ENCODE results near the gene ECSIT. TPM values are rescaled to one million over a fixed set of nuclear protein-coding genes. Genes with fewer than 3 reads are reported as not detected.

Gene ECSIT
- total and polyA plus RNA-seq, 2 experiments from 2014 or later, result 36.6 to 66.5 TPM

- DNase-seq (ENCODE audit: low spot score) (peak; percentile 86), ATAC-seq (peak; percentile 59)
- peak within 1 kb of the TSS; percentile 90 for H3K4me2 ChIP-seq
- H3K27me3 Mint-ChIP-seq (ENCODE audit: insufficient read depth, low read depth, poor library complexity), result peaks cover 23% of the 10 kb centered on the region
- H3K4me3 Mint-ChIP-seq, result peak within 1 kb of the TSS; percentile 58
- H3F3A ChIP-seq (replicated peaks; ENCODE audit: low read depth), result peaks cover 9% of the 10 kb centered on the region; the same call in 1 of the 2 replicates
- TF ChIP-seq CTCF (conservative IDR thresholded peaks at IDR 0.05; ENCODE audit: low read depth in 2 of 2), result no peak
- peak; percentile 68 for TF ChIP-seq CREB1 (CRISPR knock-in tag; IDR thresholded peaks at IDR 0.05; ENCODE audit: low read depth)
- no peaks in the 10 kb centered on the region for H4K20me1 ChIP-seq (replicated peaks; ENCODE audit: insufficient read depth)
- peak within 1 kb of the TSS; percentile 85; the same call in 1 of the 2 replicates for H3K27ac ChIP-seq (ENCODE audit: low read depth)
- no peaks in the 10 kb centered on the region for H3K9me2 ChIP-seq (ENCODE audit: insufficient read depth)
- H3K36me3 ChIP-seq (ENCODE audit: insufficient read depth), result no peaks in the 10 kb centered on the region
- H3K4me1 Mint-ChIP-seq, result peaks cover 23% of the 10 kb centered on the region
- H3K27me3 ChIP-seq (ENCODE audit: insufficient read depth), result peaks cover 5% of the 10 kb centered on the region; the same call in 1 of the 2 replicates
- H3K4me1 ChIP-seq (ENCODE audit: insufficient read depth), result peaks cover 18% of the 10 kb centered on the region
- H3K27ac Mint-ChIP-seq, result peak within 1 kb of the TSS; percentile 76
- H2AFZ ChIP-seq, result peak within 1 kb of the TSS; percentile 2; the same call in 1 of the 2 replicates
- no peaks in the 10 kb centered on the region for H3K79me2 ChIP-seq (replicated peaks; ENCODE audit: insufficient read depth)
- no peaks in the 10 kb centered on the region for H3K36me3 Mint-ChIP-seq (ENCODE audit: low read depth)
- H3K9me3 Mint-ChIP-seq, result no peaks in the 10 kb centered on the region
- H3K4me3 ChIP-seq, result peak within 1 kb of the TSS; percentile 63
Observed at GRCh38 chr19:11538232-11539036, 9.5 kb upstream of the ECSIT start, which contains the start of gene CNN1. TSS of gene CNN1 (plus strand) at chr19:11538851. CDS start at chr19:11538928, 77 bp downstream.

- Mint-ChIP-seq H3K27me3 (ENCODE audit: insufficient read depth, low read depth, poor library complexity) (peaks cover 23% of the 10 kb centered on the region), H3K9me3 (no peaks in the 10 kb centered on the region), H3K36me3 (ENCODE audit: low read depth) (no peaks in the 10 kb centered on the region), H3K27ac (peak overlapping the region; percentile 18; the same call in 1 of the 2 replicates), H3K4me1 (peaks cover 23% of the 10 kb centered on the region), H3K4me3 (peak overlapping the region; percentile 70)
- peak overlapping the region; percentile 99 for H2AFZ ChIP-seq
- H3F3A ChIP-seq (replicated peaks; ENCODE audit: low read depth), result peaks cover 9% of the 10 kb centered on the region; the same call in 1 of the 2 replicates
- TF ChIP-seq JUNB (IDR thresholded peaks at IDR 0.05; ENCODE audit: unreplicated experiment) (no peak), CREB1 (CRISPR knock-in tag; IDR thresholded peaks at IDR 0.05; ENCODE audit: low read depth) (peak; percentile 99), POLR2AphosphoS5 (IDR thresholded peaks at IDR 0.05; ENCODE audit: low read depth) (peak; percentile 64; the same call in 1 of the 2 replicates), CTCF (conservative IDR thresholded peaks at IDR 0.05; ENCODE audit: low read depth in 2 of 2) (peak; percentile 74 to 85)
- no peaks in the 10 kb centered on the region for H4K20me1 ChIP-seq (replicated peaks; ENCODE audit: insufficient read depth)
- peaks cover 5% of the 10 kb centered on the region; the same call in 1 of the 2 replicates for H3K27me3 ChIP-seq (ENCODE audit: insufficient read depth)
- peak overlapping the region; percentile 71 for H3K4me3 ChIP-seq
- DNase-seq (ENCODE audit: low spot score) (peak; percentile 94), ATAC-seq (peak; percentile 37)
- peaks cover 18% of the 10 kb centered on the region for H3K4me1 ChIP-seq (ENCODE audit: insufficient read depth)
- H3K27ac ChIP-seq (ENCODE audit: low read depth), result 0 out of 2 replicates have a peak overlapping the region, but pooled peaks have one; percentile 45
- H3K36me3 ChIP-seq (ENCODE audit: insufficient read depth), result no peaks in the 10 kb centered on the region
- no peaks in the 10 kb centered on the region for H3K79me2 ChIP-seq (replicated peaks; ENCODE audit: insufficient read depth)
- H3K4me2 ChIP-seq, result peak overlapping the region; percentile 98
- no peaks in the 10 kb centered on the region for H3K9me2 ChIP-seq (ENCODE audit: insufficient read depth)
Observed at GRCh38 chr19:11535792-11536595, 7.1 kb upstream of the ECSIT start.

Data from GM23338 (cell line).